HG03521 (cell line): ENCODE data around the gene BANF1.
A peak's percentile ranks its signal among the peaks of the same experiment; 100 is the strongest.

Source experiments
- ATAC-seq: cut with Tn5 transposase; IDR thresholded peaks from one replicate; pipeline ENCODE4 v1.9.1; 2021; ENCODE audit warnings: mild to moderate bottlenecking, moderate library complexity; ENCODE audit not compliant: unreplicated experiment

BANF1 gene

GRCh38 chr11:65978391-65979238, 23.7 kb upstream of the BANF1 start:
- no peak for ATAC-seq

GRCh38 chr11:65979261-65979759, 23.0 kb upstream of the BANF1 start:
- ATAC-seq, result no peak

GRCh38 chr11:65981101-65981740, 21.1 kb upstream of the BANF1 start:
- no peak for ATAC-seq

- no peak for ATAC-seq
These were observed 20.1 kb upstream of the BANF1 start for GRCh38 chr11:65981972-65982823.

GRCh38 chr11:65982824-65983588, 19.3 kb upstream of the BANF1 start:
- no peak for ATAC-seq

- no peak for ATAC-seq
These were observed 18.7 kb upstream of the BANF1 start for GRCh38 chr11:65983589-65983987.

GRCh38 chr11:65987336-65987735, 15.0 kb upstream of the BANF1 start:
- no peak for ATAC-seq

- peak; percentile 87 for ATAC-seq
These were observed 13.3 kb upstream of the BANF1 start for GRCh38 chr11:65988791-65989592.

- no peak for ATAC-seq
These were observed 10.2 kb upstream of the BANF1 start for GRCh38 chr11:65992056-65992455.

GRCh38 chr11:65997286-65997685, 5.0 kb upstream of the BANF1 start:
- ATAC-seq, result no peak

GRCh38 chr11:66002648-66003225, 434 bp downstream of the BANF1 start:
- peak; percentile 45 for ATAC-seq

- ATAC-seq, result no peak
These were observed 988 bp downstream of the BANF1 start for GRCh38 chr11:66003291-66003690.

- ATAC-seq, result no peak
These were observed 1.9 kb downstream of the BANF1 start for GRCh38 chr11:66004186-66004585.

- ATAC-seq, result no peak
These were observed 4.0 kb downstream of the BANF1 start for GRCh38 chr11:66006134-66006890.

GRCh38 chr11:66006891-66007176, 4.5 kb downstream of the BANF1 start:
- no peak for ATAC-seq

- ATAC-seq, result no peak
These were observed 4.9 kb downstream of the BANF1 start for GRCh38 chr11:66007201-66007634.

GRCh38 chr11:66008095-66008467, 5.8 kb downstream of the BANF1 start:
- ATAC-seq, result no peak

GRCh38 chr11:66008468-66009101, 6.3 kb downstream of the BANF1 start:
- no peak for ATAC-seq
